Mesothelial cell of epicardium (in vitro differentiated cells): ENCODE data around the gene SH3RF3. TPM values are rescaled to one million over a fixed set of nuclear protein-coding genes. Genes with fewer than 3 reads are reported as not detected.

Experiments used
- DNase-seq, 2 experiments: peaks; one replicate each; pipeline ENCODE4 v3.0.0; 2021; ENCODE audit warnings: low spot score in 2 of 2; ENCODE audit not compliant: unreplicated experiment in 2 of 2
- H3K27ac Mint-ChIP-seq: 2 replicates; pipeline ENCODE4 v1.8.0; 2021; ENCODE audit warnings: mixed read lengths
- H3K27me3 Mint-ChIP-seq: 2 replicates; pipeline ENCODE4 v1.8.0; 2021; ENCODE audit warnings: low read depth, mixed read lengths
- H3K36me3 Mint-ChIP-seq: 2 replicates; pipeline ENCODE4 v1.8.0; 2021; ENCODE audit warnings: mixed read lengths
- H3K4me1 Mint-ChIP-seq: 2 replicates; pipeline ENCODE4 v1.8.0; 2021; ENCODE audit warnings: mixed read lengths
- H3K4me3 Mint-ChIP-seq: 2 replicates; pipeline ENCODE4 v1.8.0; 2021; ENCODE audit warnings: mild to moderate bottlenecking, moderate library complexity, mixed read lengths
- H3K9me3 Mint-ChIP-seq: 2 replicates; pipeline ENCODE4 v1.8.0; 2021; ENCODE audit warnings: mixed read lengths
- CTCF ChIP-seq: fragments of 200-600 bp; sonication (generic); IDR thresholded peaks from one replicate; pipeline ENCODE4 v1.5.0; 2021; ENCODE audit warnings: antibody characterized with exemption; ENCODE audit not compliant: unreplicated experiment
- total RNA-seq: library from RNA; stranded (reverse); gene quantifications from 3 replicates; pipeline ENCODE4 v1.2.1, GENCODE V29; 2021

SH3RF3 gene
- total RNA-seq, 1 donor from 2014 or later: 2.7 TPM

GRCh38 chr2:109419960-109420370 is 291.0 kb downstream of the SH3RF3 start:
- H3K36me3 Mint-ChIP-seq: no peaks in the 10 kb centered on the region
- H3K4me3 Mint-ChIP-seq: no peak overlapping the region
- TF ChIP-seq CTCF: no peak
- DNase-seq: no peak
- H3K4me1 Mint-ChIP-seq: peaks cover 4% of the 10 kb centered on the region
- peaks cover 4% of the 10 kb centered on the region for H3K9me3 Mint-ChIP-seq
- no peak overlapping the region for H3K27ac Mint-ChIP-seq
- peaks cover 2% of the 10 kb centered on the region for H3K27me3 Mint-ChIP-seq

- no peak overlapping the region for H3K4me3 Mint-ChIP-seq
These were observed 292.1 kb downstream of the SH3RF3 start for GRCh38 chr2:109421101-109421500.

GRCh38 chr2:109421642-109422041 is 292.6 kb downstream of the SH3RF3 start:
- no peak overlapping the region for H3K4me3 Mint-ChIP-seq
- TF ChIP-seq CTCF: no peak
- no peaks in the 10 kb centered on the region for H3K4me1 Mint-ChIP-seq
- no peak for DNase-seq
- H3K9me3 Mint-ChIP-seq: peaks cover 12% of the 10 kb centered on the region
- no peak overlapping the region for H3K27ac Mint-ChIP-seq
- no peaks in the 10 kb centered on the region for H3K36me3 Mint-ChIP-seq
- H3K27me3 Mint-ChIP-seq: peaks cover 2% of the 10 kb centered on the region

More at GRCh38 chr2:109421101-109421500, 292.1 kb downstream of the SH3RF3 start:
- Mint-ChIP-seq H3K27me3 (peaks cover 2% of the 10 kb centered on the region), H3K36me3 (no peaks in the 10 kb centered on the region), H3K27ac (no peak overlapping the region), H3K9me3 (peaks cover 7% of the 10 kb centered on the region), H3K4me1 (no peaks in the 10 kb centered on the region)
- no peak for TF ChIP-seq CTCF
- DNase-seq: no peak

DNA sequence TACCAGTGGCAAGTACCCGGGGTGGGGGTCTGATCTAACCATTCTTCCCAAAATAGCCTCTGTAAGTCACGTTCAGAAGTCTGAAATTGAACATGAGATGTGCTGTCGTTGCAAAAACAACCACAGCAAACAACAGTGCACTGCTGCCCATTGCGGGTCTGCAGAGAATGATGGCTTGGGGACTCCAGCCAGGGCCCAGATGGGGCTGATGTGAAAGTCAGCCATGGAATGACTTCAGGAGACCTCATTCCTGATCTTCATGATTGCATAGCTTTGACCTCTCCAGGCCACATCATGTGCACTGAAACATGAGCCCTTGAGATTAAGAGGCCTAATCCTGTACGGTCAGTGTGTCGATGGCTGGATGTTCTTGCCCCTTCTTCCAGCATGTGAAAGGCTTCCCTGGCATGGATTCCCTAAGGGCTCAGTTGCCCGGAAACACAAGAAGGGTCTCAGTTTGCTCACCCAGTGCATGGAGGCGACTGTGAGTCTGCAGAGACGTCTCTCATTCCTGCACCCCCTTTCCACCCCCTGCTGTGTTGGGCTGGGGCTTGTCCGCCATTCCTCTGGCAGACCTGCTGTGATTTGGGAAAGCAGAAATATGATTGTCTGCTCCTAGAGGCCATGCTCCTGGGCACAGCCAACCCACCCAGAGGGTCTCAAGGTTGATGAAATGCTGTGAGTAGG is 293.2 kb downstream of the SH3RF3 start:
- Mint-ChIP-seq H3K9me3 (peaks cover 12% of the 10 kb centered on the region), H3K4me3 (no peak overlapping the region), H3K27me3 (peaks cover 2% of the 10 kb centered on the region), H3K27ac (no peak overlapping the region), H3K4me1 (no peaks in the 10 kb centered on the region), H3K36me3 (no peaks in the 10 kb centered on the region)
- no peak for TF ChIP-seq CTCF
- DNase-seq: no peak

GRCh38 chr2:109422758-109423500 is 293.9 kb downstream of the SH3RF3 start:
- no peaks in the 10 kb centered on the region for H3K4me1 Mint-ChIP-seq

More at GRCh38 chr2:109422758-109423500, 293.9 kb downstream of the SH3RF3 start:
- TF ChIP-seq CTCF: no peak
- no peak overlapping the region for H3K4me3 Mint-ChIP-seq
- H3K27me3 Mint-ChIP-seq: no peaks in the 10 kb centered on the region
- H3K36me3 Mint-ChIP-seq: no peaks in the 10 kb centered on the region
- no peak overlapping the region for H3K27ac Mint-ChIP-seq
- H3K9me3 Mint-ChIP-seq: peaks cover 12% of the 10 kb centered on the region
- no peak for DNase-seq
